Measurements from ENCODE around the gene RGS6. TPM values are rescaled to one million over a fixed set of nuclear protein-coding genes. Genes with fewer than 3 reads are reported as not detected.
A peak's percentile ranks its signal among the peaks of the same experiment; 100 is the strongest.

Gene RGS6
- total RNA-seq, 1 experiment from 2014 or later, result not detected

DNA sequence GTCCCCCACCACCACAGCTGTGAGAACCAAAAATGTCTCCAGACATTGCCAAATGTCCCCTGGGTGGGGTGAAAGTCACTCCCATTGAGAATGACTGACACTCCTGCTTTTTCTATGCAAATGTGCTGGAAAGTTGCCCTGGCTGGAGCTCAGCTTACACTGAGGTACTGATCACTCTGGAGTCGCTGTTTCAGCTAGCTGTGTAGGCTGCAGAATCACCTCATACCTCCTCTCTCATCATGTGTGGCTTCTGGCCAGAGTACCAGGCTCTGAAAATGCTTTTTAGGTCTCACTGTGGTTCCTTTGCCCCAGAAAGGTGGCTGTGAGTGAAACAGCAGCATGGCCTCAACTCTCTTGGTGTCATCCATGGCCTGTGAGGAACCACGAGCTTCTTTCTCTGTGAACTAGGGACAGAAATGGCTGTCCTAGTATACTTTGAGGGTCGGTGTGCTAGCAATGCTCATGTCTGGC, 547.3 kb downstream of the RGS6 start:
- intact Hi-C loops (cut with micrococcal nuclease), result no loop called here
- Histone ChIP-seq H2AFZ (ENCODE audit: low read length) (no peak overlapping the region), H3K9ac (ENCODE audit: low read length) (no peak overlapping the region), H3F3A (ENCODE audit: low read length, unreplicated experiment) (no peaks in the 10 kb centered on the region), H3K4me1 (ENCODE audit: insufficient read depth, low read length) (peaks cover 3% of the 10 kb centered on the region; the same call in 1 of the 2 replicates), H3K27ac (ENCODE audit: low read length) (no peak overlapping the region), H3K9me3 (ENCODE audit: low read length) (no peaks in the 10 kb centered on the region), H3K27me3 (ENCODE audit: low read length) (peaks cover 90% of the 10 kb centered on the region), H3K36me3 (ENCODE audit: low read depth, low read length) (no peaks in the 10 kb centered on the region), H3K4me2 (ENCODE audit: low read length) (no peak overlapping the region), H3K9me2 (replicated peaks; ENCODE audit: low read length) (no peaks in the 10 kb centered on the region), H3K79me2 (ENCODE audit: low read length) (no peaks in the 10 kb centered on the region), H3K4me3 (ENCODE audit: low read length) (no peak overlapping the region), H4K20me1 (ENCODE audit: low read length) (no peaks in the 10 kb centered on the region)
- POLR2A ChIA-PET (ENCODE audit: unreplicated experiment), result no interaction called here
- CTCF ChIA-PET, result no interaction called here
- DNase-seq (no peak), ATAC-seq (peak; percentile 30; the same call in 1 of the 2 replicates)
- no peak for TF ChIP-seq EZH2 (IDR thresholded peaks at IDR 0.05; ENCODE audit: low read length, unreplicated experiment)
- BruUV-seq (replicated peaks), result no TSS peak

DNA sequence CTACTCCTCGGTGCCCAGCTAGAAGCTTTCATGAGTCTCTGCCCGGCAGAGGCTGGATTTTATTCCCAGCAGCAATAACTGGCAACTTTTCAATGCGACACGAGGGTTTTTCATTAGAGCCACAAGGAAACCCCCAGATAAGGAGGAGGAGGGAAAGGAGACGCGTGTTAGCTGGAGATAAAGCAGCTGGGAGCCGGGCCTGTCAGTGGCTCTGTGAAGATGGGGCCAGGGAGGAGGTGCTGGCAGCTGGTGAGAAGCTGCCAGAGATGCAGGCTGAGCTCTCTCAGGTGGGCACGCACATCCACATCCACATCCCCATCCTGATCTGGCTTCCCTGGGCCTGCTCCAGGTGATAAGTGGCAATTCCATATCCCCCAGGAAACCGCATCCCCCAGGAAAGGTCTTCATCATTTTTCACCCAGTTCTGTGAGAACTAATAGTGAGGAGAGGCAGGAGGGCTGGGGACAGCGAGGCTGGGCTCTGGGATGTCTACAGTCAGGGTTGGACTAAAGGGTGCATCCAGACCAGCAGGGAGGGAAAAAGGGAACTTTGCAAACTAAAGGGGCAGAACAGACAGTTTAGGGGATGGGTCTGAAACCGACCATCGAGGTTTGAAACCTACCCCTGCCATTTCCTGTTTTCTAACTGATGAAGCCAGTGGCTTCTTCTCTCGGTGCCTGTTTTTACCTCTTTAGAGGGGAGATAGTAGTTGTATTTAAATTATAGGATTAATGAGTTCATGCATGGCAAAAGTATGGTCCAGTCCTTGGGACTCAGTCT, 548.4 kb downstream of the RGS6 start:
- H3K27me3 ChIP-seq (ENCODE audit: low read length), result peaks cover 90% of the 10 kb centered on the region
- H3K4me1 ChIP-seq (ENCODE audit: insufficient read depth, low read length), result no peaks in the 10 kb centered on the region
- no peak overlapping the region for H2AFZ ChIP-seq (ENCODE audit: low read length)
- no peaks in the 10 kb centered on the region for H3K36me3 ChIP-seq (ENCODE audit: low read depth, low read length)
- ATAC-seq, result no peak
- TF ChIP-seq, protein P1, sequence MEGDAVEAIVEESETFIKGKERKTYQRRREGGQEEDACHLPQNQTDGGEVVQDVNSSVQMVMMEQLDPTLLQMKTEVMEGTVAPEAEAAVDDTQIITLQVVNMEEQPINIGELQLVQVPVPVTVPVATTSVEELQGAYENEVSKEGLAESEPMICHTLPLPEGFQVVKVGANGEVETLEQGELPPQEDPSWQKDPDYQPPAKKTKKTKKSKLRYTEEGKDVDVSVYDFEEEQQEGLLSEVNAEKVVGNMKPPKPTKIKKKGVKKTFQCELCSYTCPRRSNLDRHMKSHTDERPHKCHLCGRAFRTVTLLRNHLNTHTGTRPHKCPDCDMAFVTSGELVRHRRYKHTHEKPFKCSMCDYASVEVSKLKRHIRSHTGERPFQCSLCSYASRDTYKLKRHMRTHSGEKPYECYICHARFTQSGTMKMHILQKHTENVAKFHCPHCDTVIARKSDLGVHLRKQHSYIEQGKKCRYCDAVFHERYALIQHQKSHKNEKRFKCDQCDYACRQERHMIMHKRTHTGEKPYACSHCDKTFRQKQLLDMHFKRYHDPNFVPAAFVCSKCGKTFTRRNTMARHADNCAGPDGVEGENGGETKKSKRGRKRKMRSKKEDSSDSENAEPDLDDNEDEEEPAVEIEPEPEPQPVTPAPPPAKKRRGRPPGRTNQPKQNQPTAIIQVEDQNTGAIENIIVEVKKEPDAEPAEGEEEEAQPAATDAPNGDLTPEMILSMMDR (conservative IDR thresholded peaks at IDR 0.05; ENCODE audit: low read depth, low read length), result no peak
- TF ChIP-seq EZH2 (IDR thresholded peaks at IDR 0.05; ENCODE audit: low read length, unreplicated experiment), result no peak
- TF ChIP-seq EZH2phosphoT487 (IDR thresholded peaks at IDR 0.05; ENCODE audit: borderline replicate concordance, low read length), result no peak
- no peaks in the 10 kb centered on the region for H3K9me3 ChIP-seq (ENCODE audit: low read length)
- no peak overlapping the region for H3K4me3 ChIP-seq (ENCODE audit: low read length)
- POLR2A ChIA-PET (ENCODE audit: unreplicated experiment), result no interaction called here
- H3K9ac ChIP-seq (ENCODE audit: low read length), result no peak overlapping the region
- H3K27ac ChIP-seq (ENCODE audit: low read length), result no peak overlapping the region
- H3K79me2 ChIP-seq (ENCODE audit: low read length), result no peaks in the 10 kb centered on the region
- no peak for DNase-seq
- H3K9me2 ChIP-seq (replicated peaks; ENCODE audit: low read length), result no peaks in the 10 kb centered on the region
- no peaks in the 10 kb centered on the region for H4K20me1 ChIP-seq (ENCODE audit: low read length)
- no peak overlapping the region for H3K4me2 ChIP-seq (ENCODE audit: low read length)
- CTCF ChIA-PET, result no interaction called here
- intact Hi-C loops (cut with micrococcal nuclease), result no loop called here
- no TSS peak for BruUV-seq (replicated peaks)
- H3F3A ChIP-seq (ENCODE audit: low read length, unreplicated experiment), result no peaks in the 10 kb centered on the region

DNA sequence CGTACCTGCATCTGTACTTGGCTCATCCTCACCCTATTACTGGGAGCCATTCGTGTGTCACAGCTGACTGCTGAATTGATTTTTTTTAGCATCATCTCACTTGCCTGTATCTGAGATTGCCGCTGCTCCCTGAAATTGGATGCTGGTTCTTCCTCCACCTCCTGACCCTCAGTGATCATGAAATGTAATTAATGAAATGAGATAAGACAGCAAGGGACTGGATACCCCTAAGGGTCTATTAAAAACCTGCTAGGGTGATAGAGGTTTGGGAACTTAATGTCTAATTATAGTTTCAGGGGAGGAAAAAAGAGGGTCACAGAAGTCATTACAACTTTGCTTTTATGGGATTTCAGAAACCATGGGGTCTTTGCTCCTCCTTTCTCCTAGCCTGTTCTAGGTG, 551.1 kb downstream of the RGS6 start:
- TF ChIP-seq EZH2 (IDR thresholded peaks at IDR 0.05; ENCODE audit: low read length, unreplicated experiment) (no peak), EZH2phosphoT487 (IDR thresholded peaks at IDR 0.05; ENCODE audit: borderline replicate concordance, low read length) (no peak)
- TF ChIP-seq, protein P1 (conservative IDR thresholded peaks at IDR 0.05; ENCODE audit: low read depth, low read length), result no peak
- intact Hi-C loops (cut with micrococcal nuclease), result no loop called here
- H3K9me3 ChIP-seq (ENCODE audit: low read length), result no peaks in the 10 kb centered on the region
- DNase-seq (no peak), ATAC-seq (no peak)
- no peak overlapping the region for H2AFZ ChIP-seq (ENCODE audit: low read length)
- H3K4me1 ChIP-seq (ENCODE audit: insufficient read depth, low read length), result no peaks in the 10 kb centered on the region
- H3K27ac ChIP-seq (ENCODE audit: low read length), result no peak overlapping the region
- POLR2A ChIA-PET (ENCODE audit: unreplicated experiment), result no interaction called here
- no peaks in the 10 kb centered on the region for H3K79me2 ChIP-seq (ENCODE audit: low read length)
- BruUV-seq (replicated peaks), result no TSS peak
- no peaks in the 10 kb centered on the region for H3F3A ChIP-seq (ENCODE audit: low read length, unreplicated experiment)
- H3K9me2 ChIP-seq (replicated peaks; ENCODE audit: low read length), result no peaks in the 10 kb centered on the region
- H3K36me3 ChIP-seq (ENCODE audit: low read depth, low read length), result no peaks in the 10 kb centered on the region
- H3K4me2 ChIP-seq (ENCODE audit: low read length), result no peak overlapping the region
- CTCF ChIA-PET, result interaction anchor here (0.6 kb wide), 1 partner anchor 16 kb away, joined by 3 read pairs; no protein-coding TSS in a partner anchor
- H3K4me3 ChIP-seq (ENCODE audit: low read length), result no peak overlapping the region
- no peaks in the 10 kb centered on the region for H4K20me1 ChIP-seq (ENCODE audit: low read length)
- peaks cover 71% of the 10 kb centered on the region for H3K27me3 ChIP-seq (ENCODE audit: low read length)
- no peak overlapping the region for H3K9ac ChIP-seq (ENCODE audit: low read length)
